Prostate gland (tissue), 2 donors: Measurements from ENCODE around the gene SCN4A. TPM values are rescaled to one million over a fixed set of nuclear protein-coding genes. Genes with fewer than 3 reads are reported as not detected.

Experiments used
- DNase-seq: peaks from one replicate; pipeline ENCODE4 v3.0.0-alpha.2; 2019; ENCODE audit warnings: low spot score
- H3K27ac ChIP-seq, 2 donors: fragments of 200-600 bp; sonication (generic); 2 replicates each; pipeline ENCODE4 v1.5.1; 2017 to 2019
- H3K27me3 ChIP-seq: fragments of 200-600 bp; sonication (generic); replicated peaks from 2 replicates; pipeline ENCODE4 v1.5.1; 2019; ENCODE audit not compliant: insufficient read depth
- H3K36me3 ChIP-seq, 2 donors: fragments of 200-600 bp; sonication (generic); 1 replicate in 1 of 2; 2 replicates in 1 of 2; pipeline versions ENCODE4 v1.5.1 to v1.8.1; 2017 to 2019
- H3K4me1 ChIP-seq: fragments of 200-600 bp; sonication (generic); replicated peaks from 2 replicates; pipeline ENCODE4 v1.5.1; 2019
- H3K4me3 ChIP-seq, 2 donors: fragments of 200-600 bp; sonication (generic); 2 replicates each; pipeline ENCODE4 v1.5.1; 2017 to 2019
- H3K9me3 ChIP-seq: fragments of 200-600 bp; sonication (generic); 2 replicates; pipeline ENCODE4 v1.5.1; 2017
- POLR2A ChIP-seq: fragments of 450-650 bp; IDR thresholded peaks from one replicate; pipeline ENCODE4 v1.6.1; 2016; ENCODE audit warnings: antibody characterized with exemption, mild to moderate bottlenecking
- POLR2AphosphoS5 ChIP-seq: sonication (generic); formaldehyde crosslinking; IDR thresholded peaks from one replicate; pipeline ENCODE4 v1.6.1; 2017; ENCODE audit warnings: antibody characterized with exemption
- WGBS: methylation state at CpG from one replicate; pipeline ENCODE4 v1.1.5; 2018; 5-methylcytosine and 5-hydroxymethylcytosine counted together
- intact Hi-C: fragments of 100-400 bp; cut with DNase I; formaldehyde crosslinking; loops from one replicate; pipeline ENCODE4 v1.14.2; 2022
- total RNA-seq, 2 donors: library from RNA; depleted of rRNA; stranded (reverse); fragments of >200 nt; gene quantifications; one replicate each; pipeline ENCODE4 v1.1.0, GENCODE V29; 2016
- TF ChIP-seq, protein P1 (sequence below), 4 experiments: fragments of 200-600 bp in 2 of 4; fragments of 450-650 bp in 2 of 4; sonication (generic) in 2 of 4; IDR thresholded peaks; 1 replicate in 3 of 4; 2 replicates in 1 of 4; pipeline ENCODE4 v1.5.1; 2016 to 2019; ENCODE audit warnings: antibody characterized with exemption in 4 of 4, mild to moderate bottlenecking in 2 of 4, moderate library complexity in 2 of 4

The SCN4A gene
- total RNA-seq, 2 donors from 2014 or later: 0.23 TPM

GRCh38 chr17:63955232-63955631, 17.5 kb downstream of the SCN4A start:
- TF ChIP-seq, protein P1, sequence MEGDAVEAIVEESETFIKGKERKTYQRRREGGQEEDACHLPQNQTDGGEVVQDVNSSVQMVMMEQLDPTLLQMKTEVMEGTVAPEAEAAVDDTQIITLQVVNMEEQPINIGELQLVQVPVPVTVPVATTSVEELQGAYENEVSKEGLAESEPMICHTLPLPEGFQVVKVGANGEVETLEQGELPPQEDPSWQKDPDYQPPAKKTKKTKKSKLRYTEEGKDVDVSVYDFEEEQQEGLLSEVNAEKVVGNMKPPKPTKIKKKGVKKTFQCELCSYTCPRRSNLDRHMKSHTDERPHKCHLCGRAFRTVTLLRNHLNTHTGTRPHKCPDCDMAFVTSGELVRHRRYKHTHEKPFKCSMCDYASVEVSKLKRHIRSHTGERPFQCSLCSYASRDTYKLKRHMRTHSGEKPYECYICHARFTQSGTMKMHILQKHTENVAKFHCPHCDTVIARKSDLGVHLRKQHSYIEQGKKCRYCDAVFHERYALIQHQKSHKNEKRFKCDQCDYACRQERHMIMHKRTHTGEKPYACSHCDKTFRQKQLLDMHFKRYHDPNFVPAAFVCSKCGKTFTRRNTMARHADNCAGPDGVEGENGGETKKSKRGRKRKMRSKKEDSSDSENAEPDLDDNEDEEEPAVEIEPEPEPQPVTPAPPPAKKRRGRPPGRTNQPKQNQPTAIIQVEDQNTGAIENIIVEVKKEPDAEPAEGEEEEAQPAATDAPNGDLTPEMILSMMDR (IDR thresholded peaks at IDR 0.05): no peak
- no peak for TF ChIP-seq POLR2A
- no peak for TF ChIP-seq POLR2AphosphoS5
- no peak overlapping the region for H3K27ac ChIP-seq
- no peaks in the 10 kb centered on the region for H3K4me1 ChIP-seq
- H3K9me3 ChIP-seq: no peaks in the 10 kb centered on the region
- no peak overlapping the region for H3K4me3 ChIP-seq
- H3K27me3 ChIP-seq: no peaks in the 10 kb centered on the region
- 82% methylated on average over 11 of the region's 11 CpGs for WGBS
- no peaks in the 10 kb centered on the region for H3K36me3 ChIP-seq
- intact Hi-C loops: no loop called here
- no peak for DNase-seq

GRCh38 chr17:63954402-63955063, 18.2 kb downstream of the SCN4A start:
- no peaks in the 10 kb centered on the region for H3K9me3 ChIP-seq
- TF ChIP-seq POLR2AphosphoS5: no peak
- TF ChIP-seq, protein P1 (IDR thresholded peaks at IDR 0.05): no peak
- no peak for TF ChIP-seq POLR2A
- no peaks in the 10 kb centered on the region for H3K4me1 ChIP-seq
- no peaks in the 10 kb centered on the region for H3K36me3 ChIP-seq
- no peak overlapping the region for H3K27ac ChIP-seq
- intact Hi-C loops: no loop called here
- H3K27me3 ChIP-seq: no peaks in the 10 kb centered on the region
- H3K4me3 ChIP-seq: no peak overlapping the region
- DNase-seq: no peak
- WGBS: 32% methylated on average over 11 of the region's 11 CpGs

GRCh38 chr17:63950940-63951907, 21.5 kb downstream of the SCN4A start:
- no peaks in the 10 kb centered on the region for H3K27me3 ChIP-seq
- no peaks in the 10 kb centered on the region for H3K36me3 ChIP-seq
- peak; percentile 44 for DNase-seq
- no peak overlapping the region for H3K27ac ChIP-seq
- H3K4me1 ChIP-seq: no peaks in the 10 kb centered on the region
- no peak overlapping the region for H3K4me3 ChIP-seq
- TF ChIP-seq POLR2AphosphoS5: no peak
- TF ChIP-seq, protein P1 (IDR thresholded peaks at IDR 0.05): peak in 3 of 4 experiments; percentile 26 to 52 (median 40)
- intact Hi-C loops: no loop called here
- H3K9me3 ChIP-seq: no peaks in the 10 kb centered on the region
- WGBS: 81% methylated on average over 29 of the region's 29 CpGs

DNA sequence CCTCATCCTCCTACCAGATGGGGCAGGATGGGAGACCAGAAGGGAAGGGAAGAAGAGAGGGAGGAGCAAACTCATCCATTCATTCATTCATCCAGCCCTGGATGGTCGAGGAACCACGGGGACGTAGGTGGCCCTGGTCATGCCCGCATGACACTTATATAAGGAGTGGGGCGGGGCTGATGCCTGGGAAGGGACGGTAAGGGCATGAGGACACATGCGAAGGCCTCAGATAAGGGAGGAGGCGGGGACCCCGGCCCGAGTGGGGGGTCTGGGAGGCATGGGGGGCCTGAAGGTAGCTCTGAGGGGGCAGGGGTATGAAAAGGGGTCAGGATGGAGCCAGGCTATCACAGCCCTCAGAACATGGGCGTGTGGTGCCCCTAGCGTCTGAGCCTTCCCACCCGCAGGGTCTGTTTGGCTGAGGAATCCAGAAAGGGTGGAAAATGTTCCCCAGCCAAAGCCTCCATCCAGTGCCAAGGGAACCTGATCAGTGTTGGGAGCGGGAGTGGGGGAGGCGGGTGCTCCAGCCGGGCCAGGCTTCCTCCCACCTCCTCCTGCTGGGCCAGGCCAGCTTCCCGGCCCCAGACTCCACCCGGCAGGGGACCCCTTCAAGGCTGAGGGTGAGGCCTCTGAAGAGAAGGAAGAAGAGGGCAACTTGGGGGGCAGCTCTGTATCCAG, 23.0 kb downstream of the SCN4A start:
- intact Hi-C loops: no loop called here
- no peaks in the 10 kb centered on the region for H3K36me3 ChIP-seq
- 65% methylated on average over 18 of the region's 18 CpGs for WGBS
- H3K4me1 ChIP-seq: no peaks in the 10 kb centered on the region
- H3K9me3 ChIP-seq: no peaks in the 10 kb centered on the region
- TF ChIP-seq, protein P1 (IDR thresholded peaks at IDR 0.05): no peak
- no peak for TF ChIP-seq POLR2AphosphoS5
- no peak for TF ChIP-seq POLR2A
- DNase-seq: no peak
- no peaks in the 10 kb centered on the region for H3K27me3 ChIP-seq
- no peak overlapping the region for H3K4me3 ChIP-seq
- no peak overlapping the region for H3K27ac ChIP-seq
